HG03060 (cell line): ENCODE data around the gene ATXN7.

ENCODE experiments used
- ATAC-seq: cut with Tn5 transposase; IDR thresholded peaks from one replicate; pipeline ENCODE4 v1.9.1; 2021; ENCODE audit warnings: low read depth, moderate number of reproducible peaks; ENCODE audit not compliant: unreplicated experiment

Gene ATXN7

GRCh38 chr3:63960048-63960711 lies 96.5 kb downstream of the ATXN7 start:
- no peak for ATAC-seq

- ATAC-seq = peak; percentile 60
Observed at GRCh38 chr3:63961891-63962290, 98.2 kb downstream of the ATXN7 start.

- ATAC-seq = no peak
Observed at GRCh38 chr3:63963496-63963895, 99.8 kb downstream of the ATXN7 start.

- no peak for ATAC-seq
Observed at GRCh38 chr3:63964681-63965485, 101.2 kb downstream of the ATXN7 start.

GRCh38 chr3:63966007-63966406 lies 102.3 kb downstream of the ATXN7 start:
- ATAC-seq = no peak

GRCh38 chr3:63966871-63967270 lies 103.2 kb downstream of the ATXN7 start:
- ATAC-seq = no peak

- ATAC-seq = peak; percentile 39
Observed at GRCh38 chr3:63967675-63968611, 104.3 kb downstream of the ATXN7 start.

- no peak for ATAC-seq
Observed at GRCh38 chr3:63968612-63969350, 105.1 kb downstream of the ATXN7 start.

- ATAC-seq = no peak
Observed at GRCh38 chr3:63969876-63970275, 106.2 kb downstream of the ATXN7 start.

- ATAC-seq = no peak
Observed at GRCh38 chr3:63970631-63971475, 107.2 kb downstream of the ATXN7 start.

- no peak for ATAC-seq
Observed at GRCh38 chr3:63972196-63972595, 108.5 kb downstream of the ATXN7 start.

GRCh38 chr3:63972987-63973386 lies 109.3 kb downstream of the ATXN7 start:
- no peak for ATAC-seq

- ATAC-seq = no peak
Observed at GRCh38 chr3:63973406-63973805, 109.7 kb downstream of the ATXN7 start.

- ATAC-seq = no peak
Observed at GRCh38 chr3:63974451-63974850, 110.8 kb downstream of the ATXN7 start.

- no peak for ATAC-seq
Observed at GRCh38 chr3:63975723-63976122, 112.1 kb downstream of the ATXN7 start.

GRCh38 chr3:63976161-63976871 lies 112.6 kb downstream of the ATXN7 start:
- no peak for ATAC-seq

GRCh38 chr3:63976872-63977200 lies 113.2 kb downstream of the ATXN7 start:
- no peak for ATAC-seq

GRCh38 chr3:63977893-63978292 lies 114.2 kb downstream of the ATXN7 start:
- no peak for ATAC-seq
